ENCODE measurements around the gene MYO15A. TPM values are rescaled to one million over a fixed set of nuclear protein-coding genes. Genes with fewer than 3 reads are reported as not detected.

MYO15A gene
- total RNA-seq, 1 donor from 2014 or later: 0.52 TPM

DNA sequence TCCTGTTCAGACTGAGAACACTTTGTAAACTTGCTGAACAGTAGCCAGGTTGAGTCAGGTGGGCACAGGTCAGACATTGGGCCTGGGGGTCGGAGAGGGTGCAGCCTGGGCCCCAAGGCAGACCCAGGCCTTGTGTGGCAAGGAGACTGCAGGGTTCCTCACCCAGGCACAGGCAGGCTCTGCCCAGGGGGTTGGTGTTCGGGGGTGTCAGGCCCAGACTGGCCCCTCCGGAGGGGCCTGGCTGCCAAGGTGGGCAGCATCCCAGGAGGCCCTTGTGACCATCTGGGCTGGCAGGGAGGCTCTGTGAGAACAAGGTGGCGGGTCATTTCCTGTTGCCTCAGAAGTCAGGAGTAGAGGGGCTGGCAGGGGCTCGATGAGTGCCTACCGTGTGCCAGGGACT is 585 bp upstream of the MYO15A start:
- Mint-ChIP-seq H3K4me1 (ENCODE audit: low read depth) (no peaks in the 10 kb centered on the region), H3K9me3 (ENCODE audit: low read depth) (no peaks in the 10 kb centered on the region), H3K27me3 (ENCODE audit: low read depth) (no peaks in the 10 kb centered on the region), H3K27ac (ENCODE audit: unreplicated experiment) (no peak overlapping the region), H3K36me3 (ENCODE audit: low read depth) (peaks cover 4% of the 10 kb centered on the region), H3K4me3 (ENCODE audit: unreplicated experiment) (no peak overlapping the region)
- DNase-seq (ENCODE audit: low spot score): no peak
- TF ChIP-seq CTCF (IDR thresholded peaks at IDR 0.05): no peak

DNA sequence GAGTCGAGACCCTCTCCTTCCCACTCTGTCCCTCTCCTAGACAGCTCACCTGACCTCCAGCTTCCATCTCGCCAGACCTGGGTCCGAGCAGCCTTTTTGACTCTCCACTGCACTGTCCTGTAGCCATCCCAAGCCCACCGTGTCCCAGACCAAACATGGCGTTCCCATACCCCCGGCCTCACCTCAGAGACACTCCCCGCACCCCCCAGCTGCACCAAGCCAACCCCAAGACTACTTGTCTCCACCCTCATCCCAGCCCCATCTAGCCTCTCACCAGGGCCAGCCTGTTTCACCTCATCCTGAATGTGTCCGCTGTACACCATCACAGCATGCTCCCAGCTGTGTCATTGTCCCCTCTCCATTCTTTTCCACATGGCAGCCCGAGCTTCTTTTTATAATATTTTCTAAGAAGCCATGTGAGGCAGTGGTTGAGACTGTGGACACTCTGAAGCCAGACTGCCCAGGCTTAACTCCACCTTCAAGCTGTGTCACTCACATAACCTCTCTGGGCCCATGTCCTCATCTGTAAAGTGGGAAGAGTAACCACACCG is 1.5 kb downstream of the MYO15A start:
- no peak for DNase-seq (ENCODE audit: low spot score)
- no peak for TF ChIP-seq CTCF (IDR thresholded peaks at IDR 0.05)
- Mint-ChIP-seq H3K36me3 (ENCODE audit: low read depth) (peaks cover 4% of the 10 kb centered on the region), H3K4me3 (ENCODE audit: unreplicated experiment) (no peak overlapping the region), H3K9me3 (ENCODE audit: low read depth) (no peaks in the 10 kb centered on the region), H3K4me1 (ENCODE audit: low read depth) (no peaks in the 10 kb centered on the region), H3K27me3 (ENCODE audit: low read depth) (no peaks in the 10 kb centered on the region), H3K27ac (ENCODE audit: unreplicated experiment) (no peak overlapping the region)

DNA sequence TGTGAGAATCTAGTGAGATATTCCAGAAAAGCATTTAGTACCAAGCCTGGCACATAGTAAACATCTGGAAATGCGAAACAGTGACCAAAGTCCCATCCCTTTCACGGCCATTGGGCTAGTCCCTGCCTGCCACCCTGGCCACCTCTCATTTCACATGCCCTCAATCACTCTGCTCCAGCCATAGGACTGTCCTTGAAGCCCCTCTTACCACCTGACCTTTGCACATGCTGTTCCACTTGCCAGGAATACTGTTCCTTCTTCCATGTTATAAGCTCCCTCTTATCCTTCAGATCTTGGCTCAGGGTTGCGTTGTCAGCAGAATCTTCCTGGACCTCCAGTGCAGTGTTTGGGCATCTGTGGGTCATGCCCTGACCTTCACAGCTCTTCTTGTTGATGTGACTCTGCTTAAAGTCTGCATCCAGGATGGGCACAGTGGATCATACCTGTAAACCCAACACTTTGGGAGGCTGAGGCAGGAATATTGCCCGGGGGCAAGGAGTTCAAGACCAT is 2.1 kb downstream of the MYO15A start:
- H3K4me3 Mint-ChIP-seq (ENCODE audit: unreplicated experiment): no peak overlapping the region
- no peak overlapping the region for H3K27ac Mint-ChIP-seq (ENCODE audit: unreplicated experiment)
- no peak for TF ChIP-seq CTCF (IDR thresholded peaks at IDR 0.05)
- no peak for DNase-seq (ENCODE audit: low spot score)
- H3K9me3 Mint-ChIP-seq (ENCODE audit: low read depth): no peaks in the 10 kb centered on the region
- H3K27me3 Mint-ChIP-seq (ENCODE audit: low read depth): no peaks in the 10 kb centered on the region
- H3K4me1 Mint-ChIP-seq (ENCODE audit: low read depth): no peaks in the 10 kb centered on the region
- H3K36me3 Mint-ChIP-seq (ENCODE audit: low read depth): peaks cover 4% of the 10 kb centered on the region

GRCh38 chr17:18111330-18111971 is 2.9 kb downstream of the MYO15A start:
- no peak for DNase-seq (ENCODE audit: low spot score)
- peaks cover 4% of the 10 kb centered on the region for H3K36me3 Mint-ChIP-seq (ENCODE audit: low read depth)
- H3K4me3 Mint-ChIP-seq (ENCODE audit: unreplicated experiment): no peak overlapping the region
- H3K4me1 Mint-ChIP-seq (ENCODE audit: low read depth): no peaks in the 10 kb centered on the region
- no peak for TF ChIP-seq CTCF (IDR thresholded peaks at IDR 0.05)
- no peaks in the 10 kb centered on the region for H3K9me3 Mint-ChIP-seq (ENCODE audit: low read depth)
- no peak overlapping the region for H3K27ac Mint-ChIP-seq (ENCODE audit: unreplicated experiment)
- H3K27me3 Mint-ChIP-seq (ENCODE audit: low read depth): no peaks in the 10 kb centered on the region

- no peak for DNase-seq (ENCODE audit: low spot score)
- Mint-ChIP-seq H3K27me3 (ENCODE audit: low read depth) (no peaks in the 10 kb centered on the region), H3K4me3 (ENCODE audit: unreplicated experiment) (no peak overlapping the region), H3K4me1 (ENCODE audit: low read depth) (no peaks in the 10 kb centered on the region), H3K27ac (ENCODE audit: unreplicated experiment) (no peak overlapping the region), H3K9me3 (ENCODE audit: low read depth) (no peaks in the 10 kb centered on the region), H3K36me3 (ENCODE audit: low read depth) (no peaks in the 10 kb centered on the region)
- no peak for TF ChIP-seq CTCF (IDR thresholded peaks at IDR 0.05)
Measured at GRCh38 chr17:18115517-18115916, 7.0 kb downstream of the MYO15A start.

Measured in chondrocyte (in vitro differentiated cells).